ENCODE data around the gene RERE.

DNA sequence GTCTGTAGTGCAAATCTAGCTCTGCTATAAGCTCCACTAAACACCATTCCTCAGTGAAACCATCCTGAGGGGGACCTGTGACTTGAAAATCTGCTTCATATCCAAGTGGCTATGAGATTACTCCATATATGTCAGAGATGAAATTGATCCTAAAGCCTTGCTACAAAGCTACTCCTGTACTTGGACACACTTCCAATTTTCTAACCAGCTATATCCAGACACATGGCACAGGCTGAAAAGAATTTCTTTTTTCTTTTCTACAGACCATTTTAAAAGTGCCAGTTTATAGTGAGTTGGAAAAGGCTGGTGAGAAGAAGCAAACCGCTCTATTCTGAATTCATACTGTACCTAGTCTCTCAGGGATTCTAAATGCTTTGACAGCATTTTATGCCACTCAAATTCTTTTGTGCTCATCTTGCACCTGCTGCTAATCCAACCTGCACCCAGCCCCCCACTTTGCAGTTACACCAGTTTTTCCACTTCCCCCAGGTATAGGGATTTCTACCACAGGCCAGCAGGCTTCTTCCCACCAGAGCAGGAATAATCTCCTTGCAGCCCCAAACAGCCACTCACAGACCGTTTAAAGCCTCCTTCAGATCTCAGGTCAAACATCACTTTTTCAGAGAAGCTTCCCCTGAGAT, 112.5 kb downstream of the RERE start:
- TF ChIP-seq, protein P1, sequence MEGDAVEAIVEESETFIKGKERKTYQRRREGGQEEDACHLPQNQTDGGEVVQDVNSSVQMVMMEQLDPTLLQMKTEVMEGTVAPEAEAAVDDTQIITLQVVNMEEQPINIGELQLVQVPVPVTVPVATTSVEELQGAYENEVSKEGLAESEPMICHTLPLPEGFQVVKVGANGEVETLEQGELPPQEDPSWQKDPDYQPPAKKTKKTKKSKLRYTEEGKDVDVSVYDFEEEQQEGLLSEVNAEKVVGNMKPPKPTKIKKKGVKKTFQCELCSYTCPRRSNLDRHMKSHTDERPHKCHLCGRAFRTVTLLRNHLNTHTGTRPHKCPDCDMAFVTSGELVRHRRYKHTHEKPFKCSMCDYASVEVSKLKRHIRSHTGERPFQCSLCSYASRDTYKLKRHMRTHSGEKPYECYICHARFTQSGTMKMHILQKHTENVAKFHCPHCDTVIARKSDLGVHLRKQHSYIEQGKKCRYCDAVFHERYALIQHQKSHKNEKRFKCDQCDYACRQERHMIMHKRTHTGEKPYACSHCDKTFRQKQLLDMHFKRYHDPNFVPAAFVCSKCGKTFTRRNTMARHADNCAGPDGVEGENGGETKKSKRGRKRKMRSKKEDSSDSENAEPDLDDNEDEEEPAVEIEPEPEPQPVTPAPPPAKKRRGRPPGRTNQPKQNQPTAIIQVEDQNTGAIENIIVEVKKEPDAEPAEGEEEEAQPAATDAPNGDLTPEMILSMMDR (IDR thresholded peaks at IDR 0.05): no peak
- TF ChIP-seq POLR2A (IDR thresholded peaks at IDR 0.05): no peak

All from adrenal gland (tissue), 5 donors.